GM12878 (cell line): ENCODE measurements around the gene SERPINE2. TPM values are rescaled to one million over a fixed set of nuclear protein-coding genes. Genes with fewer than 3 reads are reported as not detected.

Source experiments
- ATAC-seq: fragments of 200-7000 bp; cut with Tn5 transposase; 3 replicates; pipeline ENCODE4 v1.9.1; 2020; ENCODE audit warnings: mild to moderate bottlenecking, moderate library complexity
- BruUV-seq: library from RNA; stranded (reverse); fragments of 400-500 nt; replicated peaks from 2 replicates; lab custom pipeline; 2021; lab: Mats Ljungman, UMichigan
- CTCF ChIA-PET: fragments of 300-600 bp; sonication (Branson Sonifier 250); formaldehyde crosslinking; extraction: SDS; loops from one replicate; lab custom pipeline; 2021; ENCODE audit warnings: inconsistent platforms; lab: Yijun Ruan, JAX
- POLR2A ChIA-PET: fragments of 350-600 bp; formaldehyde crosslinking; extraction: SDS; loops from one replicate; lab custom pipeline; 2021; ENCODE audit warnings: inconsistent platforms; lab: Charles Lee
- RAD21 ChIA-PET: fragments of 300-600 bp; sonication (Branson Sonifier 250); formaldehyde crosslinking; loops from one replicate; lab custom pipeline; 2023; ENCODE audit warnings: antibody characterized with exemption; ENCODE audit not compliant: unreplicated experiment; lab: Charles Lee
- SMC1A ChIA-PET: fragments of 300-600 bp; sonication (Branson Sonifier 250); formaldehyde crosslinking; loops from one replicate; lab custom pipeline; 2023; ENCODE audit not compliant: unreplicated experiment, uncharacterized antibody; lab: Charles Lee
- DNase-seq: peaks from one replicate; pipeline ENCODE4 v3.0.0-alpha.2; 2011; ENCODE audit warnings: low read depth, low spot score
- FAIRE-seq: peaks from 3 replicates; lab custom pipeline; 2011; peaks lifted over from hg19 to GRCh38; lab: Jason Lieb, UNC
- H2AFZ ChIP-seq: 2 replicates; pipeline ENCODE4 v1.6.0; 2011; ENCODE audit warnings: low read depth, low read length, control low read depth; ENCODE audit not compliant: control insufficient read depth
- H3K27ac ChIP-seq: 2 replicates; pipeline ENCODE4 v1.5.1; 2011; ENCODE audit warnings: control low read depth; ENCODE audit not compliant: control insufficient read depth, insufficient read depth
- H3K27me3 ChIP-seq, 2 experiments: replicated peaks in 1 of 2; 2 replicates each; pipeline versions ENCODE4 v1.6.0 to v1.6.1; 2011; ENCODE audit warnings: low read length in 1 of 2; ENCODE audit not compliant: control insufficient read depth in 2 of 2, insufficient read depth in 2 of 2
- H3K36me3 ChIP-seq, 2 experiments: 2 replicates each; pipeline ENCODE4 v1.5.1; 2011; ENCODE audit warnings: low read length in 1 of 2; ENCODE audit not compliant: control insufficient read depth in 2 of 2, insufficient read depth in 2 of 2
- H3K4me1 ChIP-seq: 2 replicates; pipeline ENCODE4 v1.6.1; 2011; ENCODE audit warnings: mild to moderate bottlenecking, low read length, moderate library complexity, mixed read lengths; ENCODE audit not compliant: control insufficient read depth, insufficient read depth
- H3K4me2 ChIP-seq: 2 replicates; pipeline ENCODE4 v1.6.0; 2011; ENCODE audit warnings: control low read depth; ENCODE audit not compliant: control insufficient read depth, insufficient read depth
- H3K4me3 ChIP-seq: fragments of 200-600 bp; sonication (generic); 2 replicates; pipeline ENCODE4 v1.5.1; 2016
- H3K79me2 ChIP-seq: 2 replicates; pipeline ENCODE4 v1.6.0; 2011; ENCODE audit warnings: low read length; ENCODE audit not compliant: control insufficient read depth, insufficient read depth
- H3K9ac ChIP-seq: 2 replicates; pipeline ENCODE4 v1.8.0; 2011; ENCODE audit warnings: low read length, control low read depth, mixed read lengths; ENCODE audit not compliant: control insufficient read depth, insufficient read depth
- H3K9me3 ChIP-seq: replicated peaks from 3 replicates; pipeline ENCODE4 v1.5.1; 2011; ENCODE audit warnings: mild to moderate bottlenecking, low read length; ENCODE audit not compliant: control insufficient read depth, insufficient read depth
- H4K20me1 ChIP-seq: 2 replicates; pipeline ENCODE4 v1.6.0; 2011; ENCODE audit not compliant: control insufficient read depth, insufficient read depth
- BCLAF1 ChIP-seq: fragments of 450-650 bp; IDR thresholded peaks from 2 replicates; pipeline ENCODE4 v1.6.1; 2017; ENCODE audit warnings: antibody characterized with exemption, mild to moderate bottlenecking, moderate library complexity
- EP300 ChIP-seq, 2 experiments: fragments of 150-350 bp in 1 of 2; IDR thresholded peaks; 2 replicates each; pipeline ENCODE4 v1.6.1; 2011 to 2012; ENCODE audit warnings: low read depth in 2 of 2, low read length in 2 of 2, borderline replicate concordance in 1 of 2, improper control_type of control experiment in 1 of 2, inconsistent platforms in 1 of 2; ENCODE audit not compliant: control insufficient read depth in 1 of 2
- FOXM1 ChIP-seq: IDR thresholded peaks from 2 replicates; pipeline ENCODE4 v1.6.1; 2012; ENCODE audit warnings: low read depth, mild to moderate bottlenecking, inconsistent platforms, low read length, moderate library complexity
- HDAC2 ChIP-seq: fragments of 200-600 bp; sonication (generic); IDR thresholded peaks from 2 replicates; pipeline ENCODE4 v1.6.1; 2017
- MTA2 ChIP-seq: fragments of 450-650 bp; IDR thresholded peaks from 2 replicates; pipeline ENCODE4 v1.6.1; 2016; ENCODE audit warnings: low read depth, mild to moderate bottlenecking, moderate library complexity
- NFYA ChIP-seq: IDR thresholded peaks from 2 replicates; pipeline ENCODE4 v1.6.1; 2011; ENCODE audit warnings: low read depth, mild to moderate bottlenecking, low read length, improper control_type of control experiment, borderline replicate concordance
- RBBP5 ChIP-seq: fragments of 200-600 bp; sonication (generic); conservative IDR thresholded peaks from 2 replicates; pipeline ENCODE4 v1.6.1; 2016
- RCOR1 ChIP-seq: conservative IDR thresholded peaks from 2 replicates; pipeline ENCODE4 v1.6.1; 2012; ENCODE audit warnings: low read depth, low read length, improper control_type of control experiment
- RELA ChIP-seq: fragments of 450-650 bp; IDR thresholded peaks from 2 replicates; pipeline ENCODE4 v1.8.0; 2014; ENCODE audit warnings: borderline replicate concordance; ENCODE audit not compliant: partially characterized antibody
- SMARCA5 ChIP-seq: fragments of 450-650 bp; IDR thresholded peaks from 2 replicates; pipeline ENCODE4 v1.6.1; 2017; ENCODE audit warnings: mild to moderate bottlenecking
- TCF12 ChIP-seq: IDR thresholded peaks from 2 replicates; pipeline ENCODE4 v1.6.1; 2011; ENCODE audit warnings: low read depth, mild to moderate bottlenecking, low read length
- WRNIP1 ChIP-seq: IDR thresholded peaks from 2 replicates; pipeline ENCODE4 v1.6.1; 2011; ENCODE audit warnings: low read depth, low read length, improper control_type of control experiment, borderline replicate concordance
- WGBS: methylation state at CpG from one replicate; pipeline ENCODE4 v1.1.6; 2016; ENCODE audit warnings: low lambda C conversion rate; ENCODE audit not compliant: insufficient replicate concordance, insufficient coverage; ENCODE audit errors: missing lambda C conversion rate; 5-methylcytosine and 5-hydroxymethylcytosine counted together
- in situ Hi-C: fragments of 300-500 bp; cut with MboI; formaldehyde crosslinking; loops from 9 replicates; pipeline ENCODE4 v1.14.3; 2018; ENCODE audit warnings: mixed read lengths
- intact Hi-C: fragments of 100-400 bp; cut with micrococcal nuclease; formaldehyde crosslinking; loops from one replicate; pipeline ENCODE4 v1.14.2; 2022; ENCODE audit not compliant: unreplicated experiment
- polyA plus RNA-seq, 11 experiments: library from polyadenylated mRNA; depleted of rRNA in 4 of 11; unstranded in 6 of 11; stranded (reverse) in 5 of 11; fragments of >200 nt; fragmentation: Nextera tagmentation in 4 of 11; fragmentation: Illumina TruSeq in 1 of 11; extraction: Ambion mirVana in 4 of 11; extraction: Trizol in 1 of 11; gene quantifications; 1 replicate in 1 of 11; 2 replicates in 10 of 11; pipeline versions ENCODE4 v1.2.1 to v1.2.3, GENCODE V29; 2011 to 2016; ENCODE audit warnings: inconsistent platforms in 2 of 11, missing spikeins in 2 of 11, low read depth in 1 of 11
- total RNA-seq, 4 experiments: library from RNA; depleted of rRNA in 3 of 4; stranded (reverse); fragments of >200 nt in 3 of 4; fragmentation: Illumina TruSeq in 1 of 4; extraction: Trizol in 1 of 4; gene quantifications; 2 replicates each; pipeline versions ENCODE4 v1.2.1 to v1.2.3, GENCODE V29; 2013 to 2021
- TF ChIP-seq, protein P1 (sequence below): fragments of 450-650 bp; IDR thresholded peaks from 2 replicates; pipeline ENCODE4 v1.6.1; 2017; ENCODE audit warnings: mild to moderate bottlenecking, low read depth, inconsistent platforms; ENCODE audit not compliant: poor library complexity, severe bottlenecking
- TF ChIP-seq, protein P2 (sequence below): IDR thresholded peaks from 2 replicates; pipeline ENCODE4 v1.6.1; 2012; ENCODE audit warnings: low read depth, low read length, improper control_type of control experiment
- TF ChIP-seq, protein P3 (sequence below): IDR thresholded peaks from 2 replicates; pipeline ENCODE4 v1.6.1; 2011; ENCODE audit warnings: borderline replicate concordance, low read depth, mild to moderate bottlenecking, moderate library complexity, mixed read lengths, low read length; ENCODE audit not compliant: insufficient read depth; ENCODE audit errors: extremely low read length

Gene SERPINE2
- total and polyA plus RNA-seq, 10 of the 15 experiments (the other 5 are each of a cell fraction or from before 2014, with no cell fraction given): 0.18 to 1.7 (median 0.39) TPM

DNA sequence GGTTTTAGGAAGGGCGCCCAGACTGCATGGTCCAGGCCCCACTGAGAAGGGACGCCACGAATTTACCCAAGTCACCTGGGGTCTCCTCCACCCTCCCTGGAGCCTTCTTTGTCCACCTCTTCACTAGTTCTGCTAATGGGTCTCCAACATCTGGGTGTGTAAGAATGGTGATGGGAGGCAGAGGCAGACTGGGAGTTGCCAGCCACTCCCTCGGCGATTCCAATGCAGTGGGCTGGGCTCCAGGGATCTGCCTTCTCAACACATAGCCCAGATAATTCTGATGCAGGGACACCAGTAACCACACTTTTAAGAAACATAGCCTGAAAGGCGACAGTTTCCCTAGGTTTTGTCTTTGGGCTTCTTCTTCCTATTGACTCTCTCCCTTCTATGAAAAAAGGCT, 42.7 kb downstream of the SERPINE2 start (continued):
- TF ChIP-seq, protein P1, sequence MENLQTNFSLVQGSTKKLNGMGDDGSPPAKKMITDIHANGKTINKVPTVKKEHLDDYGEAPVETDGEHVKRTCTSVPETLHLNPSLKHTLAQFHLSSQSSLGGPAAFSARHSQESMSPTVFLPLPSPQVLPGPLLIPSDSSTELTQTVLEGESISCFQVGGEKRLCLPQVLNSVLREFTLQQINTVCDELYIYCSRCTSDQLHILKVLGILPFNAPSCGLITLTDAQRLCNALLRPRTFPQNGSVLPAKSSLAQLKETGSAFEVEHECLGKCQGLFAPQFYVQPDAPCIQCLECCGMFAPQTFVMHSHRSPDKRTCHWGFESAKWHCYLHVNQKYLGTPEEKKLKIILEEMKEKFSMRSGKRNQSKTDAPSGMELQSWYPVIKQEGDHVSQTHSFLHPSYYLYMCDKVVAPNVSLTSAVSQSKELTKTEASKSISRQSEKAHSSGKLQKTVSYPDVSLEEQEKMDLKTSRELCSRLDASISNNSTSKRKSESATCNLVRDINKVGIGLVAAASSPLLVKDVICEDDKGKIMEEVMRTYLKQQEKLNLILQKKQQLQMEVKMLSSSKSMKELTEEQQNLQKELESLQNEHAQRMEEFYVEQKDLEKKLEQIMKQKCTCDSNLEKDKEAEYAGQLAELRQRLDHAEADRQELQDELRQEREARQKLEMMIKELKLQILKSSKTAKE: no peak

GRCh38 chr2:223995569-223995968, 43.5 kb downstream of the SERPINE2 start:
- Histone ChIP-seq H3K27ac (no peak overlapping the region), H3K4me2 (no peak overlapping the region), H3K36me3 (no peaks in the 10 kb centered on the region), H3K9ac (no peak overlapping the region), H3K27me3 (peaks cover 0 to 4% of the 10 kb centered on the region in 2 experiments; a peak in 2 of 4 replicates), H4K20me1 (no peaks in the 10 kb centered on the region), H3K79me2 (no peaks in the 10 kb centered on the region), H3K9me3 (no peaks in the 10 kb centered on the region)
- FAIRE-seq: no peak
- ChIA-PET CTCF (interaction anchor here (1.0 to 11.1 kb wide), 7 partner anchors 11 to 347 kb away, joined by 3 to 188 read pairs (median 18); no protein-coding TSS in a partner anchor), POLR2A (no interaction called here), RAD21 (interaction anchor here (5.0 kb wide), 1 partner anchor 289 kb away, joined by 93 read pairs; no protein-coding TSS in a partner anchor), SMC1A (interaction anchor here (1.1 to 7.2 kb wide), 3 partner anchors 9 to 288 kb away, joined by 4 to 108 read pairs (median 31); no protein-coding TSS in a partner anchor)
- no TSS peak for BruUV-seq
- in situ Hi-C loops: loop anchor here (25.0 kb wide), 1 partner anchor 642 kb away; no protein-coding TSS in a partner anchor
- DNase-seq: no peak
- ATAC-seq: no peak
- 26% methylated on average over 5 of the region's 5 CpGs for WGBS
- intact Hi-C loops: no loop called here
- TF ChIP-seq BCLAF1: no peak
- no peak for TF ChIP-seq FOXM1
- no peak for TF ChIP-seq RELA
- TF ChIP-seq RBBP5: no peak
- TF ChIP-seq RCOR1: no peak
- TF ChIP-seq SMARCA5: no peak
- TF ChIP-seq NFYA: no peak
- no peak for TF ChIP-seq TCF12
- no peak for TF ChIP-seq MTA2
- TF ChIP-seq, protein P2, sequence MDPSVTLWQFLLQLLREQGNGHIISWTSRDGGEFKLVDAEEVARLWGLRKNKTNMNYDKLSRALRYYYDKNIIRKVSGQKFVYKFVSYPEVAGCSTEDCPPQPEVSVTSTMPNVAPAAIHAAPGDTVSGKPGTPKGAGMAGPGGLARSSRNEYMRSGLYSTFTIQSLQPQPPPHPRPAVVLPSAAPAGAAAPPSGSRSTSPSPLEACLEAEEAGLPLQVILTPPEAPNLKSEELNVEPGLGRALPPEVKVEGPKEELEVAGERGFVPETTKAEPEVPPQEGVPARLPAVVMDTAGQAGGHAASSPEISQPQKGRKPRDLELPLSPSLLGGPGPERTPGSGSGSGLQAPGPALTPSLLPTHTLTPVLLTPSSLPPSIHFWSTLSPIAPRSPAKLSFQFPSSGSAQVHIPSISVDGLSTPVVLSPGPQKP: no peak
- TF ChIP-seq HDAC2: no peak
- TF ChIP-seq, protein P3, sequence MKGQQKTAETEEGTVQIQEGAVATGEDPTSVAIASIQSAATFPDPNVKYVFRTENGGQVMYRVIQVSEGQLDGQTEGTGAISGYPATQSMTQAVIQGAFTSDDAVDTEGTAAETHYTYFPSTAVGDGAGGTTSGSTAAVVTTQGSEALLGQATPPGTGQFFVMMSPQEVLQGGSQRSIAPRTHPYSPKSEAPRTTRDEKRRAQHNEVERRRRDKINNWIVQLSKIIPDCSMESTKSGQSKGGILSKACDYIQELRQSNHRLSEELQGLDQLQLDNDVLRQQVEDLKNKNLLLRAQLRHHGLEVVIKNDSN: no peak
- TF ChIP-seq WRNIP1: no peak
- no peak for TF ChIP-seq EP300 (IDR thresholded peaks at IDR 0.05; ENCODE audit: borderline replicate concordance in 1 of 2, control insufficient read depth in 1 of 2, low read depth in 2 of 2, low read length in 2 of 2)
- TF ChIP-seq, all 136 proteins: peak for 0
- Histone ChIP-seq H3K4me3 (no peak overlapping the region), H2AFZ (no peak overlapping the region), H3K4me1 (no peaks in the 10 kb centered on the region)
